ENCODE results near the gene QSOX2.

Gene QSOX2

GRCh38 chr9:136199391-136200288, 46.0 kb downstream of the QSOX2 start:
- no peak overlapping the region for H3K14ac ChIP-seq (ENCODE audit: low read length)
- H4K8ac ChIP-seq (ENCODE audit: low read depth, low read length): no peak overlapping the region
- H2AK5ac ChIP-seq (ENCODE audit: low read depth, low read length): peak overlapping the region; percentile 75
- peak overlapping the region; percentile 57 for H3K18ac ChIP-seq (ENCODE audit: low read length)
- no peak overlapping the region for H2AFZ ChIP-seq (ENCODE audit: low read length)
- peak overlapping the region; percentile 44 for H3K23ac ChIP-seq (ENCODE audit: low read depth, low read length, poor library complexity)
- no peak overlapping the region for H2BK5ac ChIP-seq (ENCODE audit: low read length)
- no peak overlapping the region for H3K9ac ChIP-seq (ENCODE audit: low read depth, low read length, poor library complexity)
- peaks cover 77 to 99% (median 97%) of the 10 kb centered on the region in 3 experiments for H3K27me3 ChIP-seq (ENCODE audit: control insufficient read depth in 3 of 3, insufficient read depth in 3 of 3, low read depth in 1 of 3, low read length in 3 of 3)
- H3K36me3 ChIP-seq (replicated peaks in 1 of 2; ENCODE audit: control insufficient read depth in 2 of 2, insufficient read depth in 2 of 2, low read length in 2 of 2): no peaks in the 10 kb centered on the region
- H4K91ac ChIP-seq (ENCODE audit: low read depth, low read length, poor library complexity): no peak overlapping the region
- no peak overlapping the region for H3K4me3 ChIP-seq (ENCODE audit: low read length in 2 of 2)
- DNase-seq (ENCODE audit: low spot score): no peak
- no peak overlapping the region for H3K4me2 ChIP-seq (ENCODE audit: insufficient read depth, low read length, poor library complexity, severe bottlenecking)
- H3K9me3 ChIP-seq (replicated peaks in 1 of 2; ENCODE audit: control insufficient read depth in 2 of 2, insufficient read depth in 1 of 2, low read depth in 1 of 2, low read length in 2 of 2): peaks cover 0 to 5% of the 10 kb centered on the region in 2 donors
- H3K4me1 ChIP-seq (ENCODE audit: control insufficient read depth in 2 of 2, insufficient read depth in 1 of 2, low read depth in 1 of 2, low read length in 2 of 2): no peaks in the 10 kb centered on the region
- no peak overlapping the region for H2BK12ac ChIP-seq (ENCODE audit: low read length)
- no peak overlapping the region for H2BK120ac ChIP-seq (ENCODE audit: low read depth, low read length)
- no CpG with 5 or more reads among the region's 71 CpGs for WGBS, 2 donors (ENCODE audit: extremely low coverage in 2 of 2, insufficient read length in 2 of 2, insufficient replicate concordance in 1 of 2)
- H3K79me1 ChIP-seq (ENCODE audit: low read depth, low read length): peaks cover 3% of the 10 kb centered on the region
- H3K4ac ChIP-seq (ENCODE audit: low read length): no peak overlapping the region
- H3K27ac ChIP-seq (replicated peaks; ENCODE audit: low read length): no peak overlapping the region
- no peak overlapping the region for H2BK15ac ChIP-seq (ENCODE audit: low read length)

DNA sequence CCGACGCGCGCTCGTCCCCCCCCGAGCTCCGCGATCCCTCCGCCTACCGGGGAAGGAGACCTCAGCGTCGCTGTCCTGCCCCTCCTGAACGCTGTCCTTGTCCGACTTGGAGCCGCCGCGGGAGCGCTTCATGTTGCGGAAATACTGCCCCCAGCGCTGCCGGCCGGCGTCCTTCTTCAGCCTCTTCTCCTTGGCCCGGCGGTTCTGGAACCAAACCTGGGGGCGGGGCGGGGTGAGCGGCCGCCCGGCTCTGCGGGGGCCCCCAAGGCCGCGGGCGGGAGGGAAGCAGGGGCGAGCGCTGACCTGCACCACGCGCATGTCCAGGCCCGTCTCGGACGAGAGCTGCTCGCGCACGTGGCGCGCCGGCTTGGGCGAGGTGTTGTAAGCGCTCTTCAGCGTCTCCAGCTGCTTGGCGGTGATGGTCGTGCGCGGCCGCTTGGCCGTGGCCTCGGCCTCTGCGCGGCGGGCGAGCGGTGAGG, 47.0 kb downstream of the QSOX2 start:
- no peak overlapping the region for H2AK5ac ChIP-seq (ENCODE audit: low read depth, low read length)
- H2BK15ac ChIP-seq (ENCODE audit: low read length): no peak overlapping the region

GRCh38 chr9:136197930-136198604, 47.5 kb downstream of the QSOX2 start:
- H2BK15ac ChIP-seq (ENCODE audit: low read length): no peak overlapping the region
- no peaks in the 10 kb centered on the region for H3K4me1 ChIP-seq (ENCODE audit: control insufficient read depth in 2 of 2, insufficient read depth in 1 of 2, low read depth in 1 of 2, low read length in 2 of 2)
- H3K23ac ChIP-seq (ENCODE audit: low read depth, low read length, poor library complexity): no peak overlapping the region
- H3K9me3 ChIP-seq (replicated peaks in 1 of 2; ENCODE audit: control insufficient read depth in 2 of 2, insufficient read depth in 1 of 2, low read depth in 1 of 2, low read length in 2 of 2): peaks cover 0 to 5% of the 10 kb centered on the region in 2 donors
- H4K91ac ChIP-seq (ENCODE audit: low read depth, low read length, poor library complexity): no peak overlapping the region
- H3K9ac ChIP-seq (ENCODE audit: low read depth, low read length, poor library complexity): no peak overlapping the region
- H3K36me3 ChIP-seq (replicated peaks in 1 of 2; ENCODE audit: control insufficient read depth in 2 of 2, insufficient read depth in 2 of 2, low read length in 2 of 2): no peaks in the 10 kb centered on the region
- H3K4me3 ChIP-seq (ENCODE audit: low read length in 2 of 2): no peak overlapping the region
- no peak overlapping the region for H3K4ac ChIP-seq (ENCODE audit: low read length)
- H2AK5ac ChIP-seq (ENCODE audit: low read depth, low read length): no peak overlapping the region
- DNase-seq (ENCODE audit: low spot score): no peak
- H2BK5ac ChIP-seq (ENCODE audit: low read length): no peak overlapping the region
- peak overlapping the region; percentile 71 for H2AFZ ChIP-seq (ENCODE audit: low read length)
- no peak overlapping the region for H3K18ac ChIP-seq (ENCODE audit: low read length)
- H3K4me2 ChIP-seq (ENCODE audit: insufficient read depth, low read length, poor library complexity, severe bottlenecking): no peak overlapping the region
- H3K14ac ChIP-seq (ENCODE audit: low read length): no peak overlapping the region
- H4K8ac ChIP-seq (ENCODE audit: low read depth, low read length): no peak overlapping the region
- no peak overlapping the region for H2BK12ac ChIP-seq (ENCODE audit: low read length)
- H2BK120ac ChIP-seq (ENCODE audit: low read depth, low read length): no peak overlapping the region
- H3K27me3 ChIP-seq (ENCODE audit: control insufficient read depth in 3 of 3, insufficient read depth in 3 of 3, low read depth in 1 of 3, low read length in 3 of 3): peaks cover 73 to 98% (median 95%) of the 10 kb centered on the region in 3 experiments
- WGBS, 2 donors (ENCODE audit: extremely low coverage in 2 of 2, insufficient read length in 2 of 2, insufficient replicate concordance in 1 of 2): no CpG with 5 or more reads among the region's 18 CpGs
- H3K79me1 ChIP-seq (ENCODE audit: low read depth, low read length): peaks cover 5% of the 10 kb centered on the region
- H3K27ac ChIP-seq (replicated peaks; ENCODE audit: low read length): no peak overlapping the region

More for the DNA sequence above, 47.0 kb downstream of the QSOX2 start:
- peaks cover 74 to 99% (median 96%) of the 10 kb centered on the region in 3 experiments for H3K27me3 ChIP-seq (ENCODE audit: control insufficient read depth in 3 of 3, insufficient read depth in 3 of 3, low read depth in 1 of 3, low read length in 3 of 3)
- H3K4me1 ChIP-seq (ENCODE audit: control insufficient read depth in 2 of 2, insufficient read depth in 1 of 2, low read depth in 1 of 2, low read length in 2 of 2): no peaks in the 10 kb centered on the region
- no peak overlapping the region for H4K8ac ChIP-seq (ENCODE audit: low read depth, low read length)
- H3K4me2 ChIP-seq (ENCODE audit: insufficient read depth, low read length, poor library complexity, severe bottlenecking): peak overlapping the region; percentile 18
- H3K23ac ChIP-seq (ENCODE audit: low read depth, low read length, poor library complexity): no peak overlapping the region
- no peak overlapping the region for H3K27ac ChIP-seq (replicated peaks; ENCODE audit: low read length)
- no peak overlapping the region for H3K4ac ChIP-seq (ENCODE audit: low read length)
- H2BK120ac ChIP-seq (ENCODE audit: low read depth, low read length): no peak overlapping the region
- H3K18ac ChIP-seq (ENCODE audit: low read length): no peak overlapping the region
- H3K4me3 ChIP-seq (ENCODE audit: low read length in 2 of 2): no peak overlapping the region
- peaks cover 0 to 5% of the 10 kb centered on the region in 2 donors for H3K9me3 ChIP-seq (replicated peaks in 1 of 2; ENCODE audit: control insufficient read depth in 2 of 2, insufficient read depth in 1 of 2, low read depth in 1 of 2, low read length in 2 of 2)
- H3K36me3 ChIP-seq (replicated peaks in 1 of 2; ENCODE audit: control insufficient read depth in 2 of 2, insufficient read depth in 2 of 2, low read length in 2 of 2): no peaks in the 10 kb centered on the region
- H3K79me1 ChIP-seq (ENCODE audit: low read depth, low read length): peaks cover 3% of the 10 kb centered on the region
- peak overlapping the region; percentile 58 for H2BK12ac ChIP-seq (ENCODE audit: low read length)
- H4K91ac ChIP-seq (ENCODE audit: low read depth, low read length, poor library complexity): no peak overlapping the region
- no peak overlapping the region for H2BK5ac ChIP-seq (ENCODE audit: low read length)
- no peak for DNase-seq (ENCODE audit: low spot score)
- H2AFZ ChIP-seq (ENCODE audit: low read length): peak overlapping the region; percentile 71
- no peak overlapping the region for H3K14ac ChIP-seq (ENCODE audit: low read length)
- WGBS, 2 donors (ENCODE audit: extremely low coverage in 2 of 2, insufficient read length in 2 of 2, insufficient replicate concordance in 1 of 2): no CpG with 5 or more reads among the region's 62 CpGs
- no peak overlapping the region for H3K9ac ChIP-seq (ENCODE audit: low read depth, low read length, poor library complexity)

Measured in neuronal stem cell (in vitro differentiated cells).